Adrenal gland (tissue), 19 donors: ENCODE results near the gene TMEM231. TPM values are rescaled to one million over a fixed set of nuclear protein-coding genes. Genes with fewer than 3 reads are reported as not detected.

Experiments
- DNase-seq, 7 donors: peaks; one replicate each; pipeline ENCODE4 v3.0.0-alpha.2; 2019 to 2020
- H3K27ac ChIP-seq, 5 donors: fragments of 200-600 bp; sonication (generic) in 4 of 5; 1 replicate in 3 of 5; 2 replicates in 2 of 5; pipeline versions ENCODE4 v1.5.1 to v1.8.0; 2016 to 2020; ENCODE audit warnings: mild to moderate bottlenecking in 1 of 5
- H3K27me3 ChIP-seq: fragments of 200-600 bp; 2 replicates; pipeline ENCODE4 v1.8.0; 2021
- H3K36me3 ChIP-seq, 2 donors: fragments of 200-600 bp; replicated peaks in 1 of 2; 1 replicate in 1 of 2; 2 replicates in 1 of 2; pipeline versions ENCODE4 v1.5.1 to v1.8.0; 2018 to 2022
- H3K4me1 ChIP-seq, 2 donors: fragments of 200-600 bp; replicated peaks in 1 of 2; 1 replicate in 1 of 2; 2 replicates in 1 of 2; pipeline versions ENCODE4 v1.5.1 to v1.8.0; 2018 to 2021
- H3K4me3 ChIP-seq, 4 donors: fragments of 200-600 bp; sonication (generic) in 3 of 4; one replicate each; pipeline ENCODE4 v1.5.1; 2016 to 2018
- H3K9me3 ChIP-seq, 3 donors: fragments of 200-600 bp; sonication (generic) in 1 of 3; replicated peaks in 1 of 3; 1 replicate in 2 of 3; 2 replicates in 1 of 3; pipeline versions ENCODE4 v1.5.1 to v1.8.0; 2016 to 2021
- CTCF ChIP-seq, 6 experiments: fragments of 450-650 bp in 4 of 6; fragments of 200-600 bp in 2 of 6; sonication (generic) in 1 of 6; IDR thresholded peaks; 1 replicate in 5 of 6; 2 replicates in 1 of 6; pipeline versions ENCODE4 v1.5.1 to v1.8.0; 2016 to 2021; ENCODE audit warnings: antibody characterized with exemption in 6 of 6, mild to moderate bottlenecking in 2 of 6, moderate library complexity in 1 of 6
- POLR2A ChIP-seq, 2 donors: fragments of 450-650 bp; IDR thresholded peaks; one replicate each; pipeline ENCODE4 v1.6.1; 2017; ENCODE audit warnings: antibody characterized with exemption in 2 of 2, mild to moderate bottlenecking in 2 of 2, moderate library complexity in 1 of 2
- WGBS, 4 donors: extraction: QIAGEN DNeasy Blood & Tissue Kit in 2 of 4; methylation state at CpG; one replicate each; pipeline versions ENCODE4 v1.1.5 to v1.1.7; 2013 to 2017; 5-methylcytosine and 5-hydroxymethylcytosine counted together
- intact Hi-C, 2 donors: fragments of 100-400 bp; cut with DNase I; formaldehyde crosslinking; loops; one replicate each; pipeline versions ENCODE4 v1.14.1 to v1.15.0; 2022 to 2023
- long read RNA-seq, 10 donors: library from polyadenylated mRNA in 3 of 10; unstranded in 2 of 10; stranded (forward) in 1 of 10; transcript quantifications; one replicate each; pipeline ENCODE4 v2.0.0 and lab custom pipeline, GENCODE V29; 2021 to 2026
- polyA plus RNA-seq, 3 donors: library from polyadenylated mRNA; stranded (reverse); fragments of 200-250 nt in 2 of 3; fragments of 350-450 nt in 1 of 3; fragmentation: Illumina TruSeq in 1 of 3; extraction: RNeasy Lipid Tissue Mini Kit (QIAGEN cat#74804) in 1 of 3; gene quantifications; one replicate each; pipeline ENCODE4 v1.2.3, GENCODE V29; 2013 to 2014
- total RNA-seq, 9 donors: library from RNA; depleted of rRNA in 4 of 9; stranded (reverse); fragments of >200 nt in 4 of 9; fragments of 120-200 nt in 1 of 9; fragmentation: NEBNext Ultra II Directional in 1 of 9; extraction: Animal tissue kit (Norgen Biotek cat#: 25700) in 1 of 9; gene quantifications; one replicate each; pipeline versions ENCODE4 v1.1.0 to v1.2.4, GENCODE V29; 2013 to 2023
- donor health status: healthy with polysubstance abuse.
- donor health status: Bipolar disorder and iron deficiency.
- donor health status: DM: yes; HTN: yes; CAD: no.
- donor health status: DM: no; HTN: no; CAD: no.
- donor health status: DM: no; HTN: no; CAD: no.
- donor health status: DM: yes; HTN: yes; CAD: no.

The TMEM231 gene, protein sequence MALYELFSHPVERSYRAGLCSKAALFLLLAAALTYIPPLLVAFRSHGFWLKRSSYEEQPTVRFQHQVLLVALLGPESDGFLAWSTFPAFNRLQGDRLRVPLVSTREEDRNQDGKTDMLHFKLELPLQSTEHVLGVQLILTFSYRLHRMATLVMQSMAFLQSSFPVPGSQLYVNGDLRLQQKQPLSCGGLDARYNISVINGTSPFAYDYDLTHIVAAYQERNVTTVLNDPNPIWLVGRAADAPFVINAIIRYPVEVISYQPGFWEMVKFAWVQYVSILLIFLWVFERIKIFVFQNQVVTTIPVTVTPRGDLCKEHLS
- total RNA-seq (10 to 100 TPM in 3 of 9 donors, 1 to 10 TPM in 6; 5.9 to 11.3 (median 9.0) TPM), polyA plus RNA-seq (10 to 100 TPM in 1 of 3 donors, 1 to 10 TPM in 2; 2.8 to 13.4 (median 4.8) TPM)
- long read RNA-seq, donor 1, full-length matches to known transcripts = 3 of 3 reads
- long read RNA-seq, donor 1, partial matches to known transcripts = 0 of 3 reads
- long read RNA-seq, donor 1, other reads (novel, unspliced or antisense) = 0 of 3 reads
- long read RNA-seq, donor 2, full-length matches to known transcripts = 2 of 2 reads
- long read RNA-seq, donor 2, partial matches to known transcripts = 0 of 2 reads
- long read RNA-seq, donor 2, other reads (novel, unspliced or antisense) = 0 of 2 reads
- long read RNA-seq, donor 3, full-length matches to known transcripts = 2 of 2 reads
- long read RNA-seq, donor 3, partial matches to known transcripts = 0 of 2 reads
- long read RNA-seq, donor 3, other reads (novel, unspliced or antisense) = 0 of 2 reads
- long read RNA-seq, donor 4, full-length matches to known transcripts = 3 of 4 reads
- long read RNA-seq, donor 4, partial matches to known transcripts = 0 of 4 reads
- long read RNA-seq, donor 4, other reads (novel, unspliced or antisense) = 1 of 4 reads
- long read RNA-seq, donor 5, full-length matches to known transcripts = 23 of 32 reads
- long read RNA-seq, donor 5, partial matches to known transcripts = 2 of 32 reads
- long read RNA-seq, donor 5, other reads (novel, unspliced or antisense) = 7 of 32 reads
- long read RNA-seq, donor 6, partial matches to known transcripts = 0 of 3 reads
- long read RNA-seq, donor 6, other reads (novel, unspliced or antisense) = 0 of 3 reads
- long read RNA-seq, donor 7, partial matches to known transcripts = 0 of 2 reads
- long read RNA-seq, donor 7, other reads (novel, unspliced or antisense) = 0 of 2 reads
- long read RNA-seq, donor 8, full-length matches to known transcripts = 3 of 3 reads
- long read RNA-seq, donor 8, partial matches to known transcripts = 0 of 3 reads
- long read RNA-seq, donor 8, other reads (novel, unspliced or antisense) = 0 of 3 reads
- long read RNA-seq, donor 9, full-length matches to known transcripts = 1 of 1 reads
- long read RNA-seq, donor 9, partial matches to known transcripts = 0 of 1 reads
- long read RNA-seq, donor 9, other reads (novel, unspliced or antisense) = 0 of 1 reads
- long read RNA-seq, donor 10, full-length matches to known transcripts = 2 of 2 reads
- long read RNA-seq, donor 10, partial matches to known transcripts = 0 of 2 reads
- long read RNA-seq, donor 10, other reads (novel, unspliced or antisense) = 0 of 2 reads

- WGBS, 4 donors = 0 to 1% (median 0%) methylated on average over 42 to 75 of the region's 75 CpGs
- intact Hi-C loops = no loop called here
Measured at GRCh38 chr16:75555707-75556430, at the start of gene TMEM231. Gene TMEM231, minus strand, starts transcription at chr16:75556252. Its CDS starts 43 bp downstream, at chr16:75556209.

DNA sequence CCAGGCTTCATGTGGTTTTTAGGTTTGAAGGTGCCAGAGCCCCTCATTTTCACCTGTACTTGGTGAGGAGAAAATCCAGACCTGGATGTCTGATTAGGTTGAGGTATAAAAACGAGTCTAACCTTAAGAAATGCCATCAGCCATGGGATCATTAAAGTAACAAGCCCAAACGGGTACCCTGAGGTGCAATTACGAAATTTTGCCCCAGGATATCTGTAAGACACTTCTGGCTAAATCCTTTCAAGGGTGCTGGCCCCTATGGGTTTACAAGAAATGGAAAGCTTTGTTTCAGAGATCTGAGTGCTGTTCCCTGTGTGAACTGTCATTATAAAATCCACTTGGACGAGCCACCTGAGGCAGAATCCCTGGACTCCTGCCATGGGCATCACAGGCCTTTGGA lies 47.2 kb upstream of the TMEM231 start:
- Histone ChIP-seq H3K4me3 (no peak overlapping the region), H3K9me3 (no peaks in the 10 kb centered on the region), H3K27ac (no peak overlapping the region), H3K27me3 (no peaks in the 10 kb centered on the region), H3K36me3 (peaks cover 0 to 60% of the 10 kb centered on the region in 2 donors), H3K4me1 (no peaks in the 10 kb centered on the region)
- DNase-seq = no peak
- TF ChIP-seq POLR2A (IDR thresholded peaks at IDR 0.05) = no peak
- no peak for TF ChIP-seq CTCF (IDR thresholded peaks at IDR 0.05)
- intact Hi-C loops = no loop called here
- WGBS, 4 donors = 92 to 96% (median 94%) methylated on average over 4 of the region's 4 CpGs

More at GRCh38 chr16:75555707-75556430, at the start of gene TMEM231:
- peak; percentile 96 to 99 (median 97) for DNase-seq
- Histone ChIP-seq H3K36me3 (no peaks in the 10 kb centered on the region), H3K27ac (peak within 1 kb of the TSS; percentile 45 to 76 (median 64)), H3K27me3 (no peaks in the 10 kb centered on the region), H3K9me3 (no peaks in the 10 kb centered on the region), H3K4me3 (peak within 1 kb of the TSS; percentile 8 to 69 (median 46)), H3K4me1 (peaks cover 4 to 14% of the 10 kb centered on the region in 2 donors)
- TF ChIP-seq POLR2A (IDR thresholded peaks at IDR 0.05) (peak in 1 of 2 donors; percentile 29), CTCF (IDR thresholded peaks at IDR 0.05) (peak in 1 of 6 experiments; percentile 2)

GRCh38 chr16:75599452-75600277 lies 43.6 kb upstream of the TMEM231 start:
- H3K27ac ChIP-seq = no peak overlapping the region
- no peak for TF ChIP-seq CTCF (IDR thresholded peaks at IDR 0.05)
- TF ChIP-seq POLR2A (IDR thresholded peaks at IDR 0.05) = no peak
- WGBS, 4 donors = 95 to 98% (median 96%) methylated on average over 6 of the region's 6 CpGs
- H3K27me3 ChIP-seq = no peaks in the 10 kb centered on the region
- H3K9me3 ChIP-seq = no peaks in the 10 kb centered on the region
- intact Hi-C loops = no loop called here
- no peaks in the 10 kb centered on the region for H3K4me1 ChIP-seq
- H3K36me3 ChIP-seq = peaks cover 0 to 38% of the 10 kb centered on the region in 2 donors
- no peak for DNase-seq
- H3K4me3 ChIP-seq = no peak overlapping the region
